Measurements from ENCODE around the gene MBD6. TPM values are rescaled to one million over a fixed set of nuclear protein-coding genes. Genes with fewer than 3 reads are reported as not detected.

The MBD6 gene
- total RNA-seq, 1 experiment from 2014 or later, result 140 TPM

DNA sequence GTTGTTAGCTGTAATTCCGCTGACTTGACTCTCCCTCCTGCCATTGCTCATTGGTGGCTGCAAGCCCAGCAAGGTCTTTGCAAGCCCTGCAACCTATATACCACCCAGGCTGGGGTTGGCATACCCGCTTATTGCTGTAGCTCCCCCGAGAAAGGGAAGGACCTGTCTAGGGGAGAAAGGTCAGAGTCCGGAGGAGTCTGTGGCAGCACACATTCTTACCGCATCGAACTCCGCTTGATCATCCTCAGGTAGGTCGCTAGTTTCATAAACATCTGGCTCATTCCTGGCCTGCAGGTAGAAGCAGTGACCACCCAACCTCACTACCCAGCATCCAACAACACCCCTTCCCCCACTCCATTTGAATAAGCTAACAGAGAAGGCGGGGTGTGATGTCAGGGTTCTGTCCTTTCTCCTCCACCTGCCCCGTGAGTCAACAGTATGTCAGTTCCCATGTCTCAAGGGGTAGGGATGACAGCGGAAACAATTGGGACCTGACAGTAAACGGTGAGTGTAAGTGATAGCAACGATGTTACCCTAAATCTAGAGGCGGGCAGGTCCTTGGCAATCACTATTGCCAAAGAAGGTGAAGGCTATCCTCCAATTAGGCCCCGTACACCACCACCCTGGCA lies 23.3 kb downstream of the MBD6 start:
- CTCF ChIA-PET, result no interaction called here
- POLR2A ChIA-PET (ENCODE audit: low non-redundant PET), result interaction anchor here (0.7 kb wide), 1 partner anchor 88 kb away, joined by 3 read pairs; no protein-coding TSS in a partner anchor
- Histone ChIP-seq H3K36me3 (ENCODE audit: insufficient read depth, low read length, poor library complexity, severe bottlenecking) (peaks cover 3% of the 10 kb centered on the region), H3K4me1 (ENCODE audit: insufficient read depth, low read length, poor library complexity, severe bottlenecking) (peaks cover 13% of the 10 kb centered on the region), H3K27me3 (replicated peaks; ENCODE audit: insufficient read depth, low read depth, low read length, poor library complexity) (no peaks in the 10 kb centered on the region), H3K9me3 (ENCODE audit: low read depth, low read length, poor library complexity, severe bottlenecking) (no peaks in the 10 kb centered on the region), H3K4me3 (ENCODE audit: low read depth, low read length, poor library complexity, severe bottlenecking) (peak overlapping the region; percentile 86), H3K27ac (ENCODE audit: low read depth, low read length, poor library complexity, severe bottlenecking) (peak overlapping the region; percentile 85)
- no peak for DNase-seq (ENCODE audit: low spot score)
- no peak for TF ChIP-seq EZH2 (IDR thresholded peaks at IDR 0.05; ENCODE audit: borderline replicate concordance, low read depth, low read length, poor library complexity, severe bottlenecking)
- intact Hi-C loops (cut with micrococcal nuclease; ENCODE audit: unreplicated experiment), result no loop called here
- BruUV-seq (replicated peaks), result no TSS peak

DNA sequence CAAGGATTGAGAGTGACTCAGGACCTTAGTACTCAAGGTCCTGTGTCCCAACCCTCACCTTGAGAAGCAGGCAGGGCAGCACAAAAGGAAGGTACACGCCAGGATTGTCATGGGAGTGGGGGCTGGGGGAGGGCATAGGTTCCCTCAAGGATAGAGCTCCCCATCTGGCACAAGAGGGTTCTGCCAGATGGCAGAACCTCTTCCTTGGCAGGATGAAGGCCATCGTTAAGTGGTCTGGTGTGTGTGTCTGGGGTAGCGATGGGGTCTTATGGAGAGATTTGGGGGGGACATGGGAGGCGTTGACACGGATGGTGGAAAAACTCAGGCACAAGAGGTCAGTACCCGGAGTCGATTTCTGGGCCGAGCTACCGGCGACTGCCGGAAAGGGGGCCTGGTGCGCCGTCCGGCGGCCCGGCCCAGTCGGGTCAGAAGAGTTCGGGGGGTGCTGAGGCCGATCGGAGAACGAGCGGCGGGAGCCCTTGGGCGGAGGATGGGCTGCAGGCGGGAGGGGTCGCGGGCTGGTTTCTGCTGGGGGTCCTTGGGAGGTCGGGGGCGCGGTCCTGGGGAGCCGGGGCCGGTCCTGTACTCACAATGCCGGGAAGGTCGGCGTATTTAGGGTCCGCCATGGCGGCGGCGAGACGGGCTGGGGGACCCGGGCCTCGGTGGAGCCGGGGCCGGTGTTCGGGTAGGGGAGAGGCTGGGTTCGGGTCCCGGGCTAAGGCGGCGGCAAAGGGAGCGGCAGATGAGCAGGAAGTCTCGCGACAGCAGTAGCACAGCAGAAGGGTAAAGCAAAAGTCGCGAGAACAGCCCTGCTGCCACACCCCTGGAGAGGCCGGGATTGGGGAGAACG lies 24.0 kb downstream of the MBD6 start, which contains the start of gene DCTN2:
TSS of gene DCTN2 (minus strand) at position 755 of the 850 bp plus-strand sequence. CDS start at position 626, 129 bp downstream.
- Histone ChIP-seq H3K27ac (ENCODE audit: low read depth, low read length, poor library complexity, severe bottlenecking) (peak within 1 kb of the TSS; percentile 85), H3K4me3 (ENCODE audit: low read depth, low read length, poor library complexity, severe bottlenecking) (peak within 1 kb of the TSS; percentile 86), H3K9me3 (ENCODE audit: low read depth, low read length, poor library complexity, severe bottlenecking) (no peaks in the 10 kb centered on the region), H3K27me3 (replicated peaks; ENCODE audit: insufficient read depth, low read depth, low read length, poor library complexity) (no peaks in the 10 kb centered on the region), H3K36me3 (ENCODE audit: insufficient read depth, low read length, poor library complexity, severe bottlenecking) (no peaks in the 10 kb centered on the region), H3K4me1 (ENCODE audit: insufficient read depth, low read length, poor library complexity, severe bottlenecking) (peaks cover 13% of the 10 kb centered on the region)
- POLR2A ChIA-PET (ENCODE audit: low non-redundant PET), result interaction anchor here (0.7 to 1.1 kb wide), 2 partner anchors 14 to 89 kb away, joined by 3 to 4 read pairs; no protein-coding TSS in a partner anchor
- peak; percentile 99 for DNase-seq (ENCODE audit: low spot score)
- TSS peak; percentile 40 for BruUV-seq (replicated peaks)
- CTCF ChIA-PET, result no interaction called here
- intact Hi-C loops (cut with micrococcal nuclease; ENCODE audit: unreplicated experiment), result no loop called here
- TF ChIP-seq EZH2 (IDR thresholded peaks at IDR 0.05; ENCODE audit: borderline replicate concordance, low read depth, low read length, poor library complexity, severe bottlenecking), result no peak

- TF ChIP-seq EZH2 (IDR thresholded peaks at IDR 0.05; ENCODE audit: borderline replicate concordance, low read depth, low read length, poor library complexity, severe bottlenecking), result no peak
- TF ChIP-seq, protein P1, sequence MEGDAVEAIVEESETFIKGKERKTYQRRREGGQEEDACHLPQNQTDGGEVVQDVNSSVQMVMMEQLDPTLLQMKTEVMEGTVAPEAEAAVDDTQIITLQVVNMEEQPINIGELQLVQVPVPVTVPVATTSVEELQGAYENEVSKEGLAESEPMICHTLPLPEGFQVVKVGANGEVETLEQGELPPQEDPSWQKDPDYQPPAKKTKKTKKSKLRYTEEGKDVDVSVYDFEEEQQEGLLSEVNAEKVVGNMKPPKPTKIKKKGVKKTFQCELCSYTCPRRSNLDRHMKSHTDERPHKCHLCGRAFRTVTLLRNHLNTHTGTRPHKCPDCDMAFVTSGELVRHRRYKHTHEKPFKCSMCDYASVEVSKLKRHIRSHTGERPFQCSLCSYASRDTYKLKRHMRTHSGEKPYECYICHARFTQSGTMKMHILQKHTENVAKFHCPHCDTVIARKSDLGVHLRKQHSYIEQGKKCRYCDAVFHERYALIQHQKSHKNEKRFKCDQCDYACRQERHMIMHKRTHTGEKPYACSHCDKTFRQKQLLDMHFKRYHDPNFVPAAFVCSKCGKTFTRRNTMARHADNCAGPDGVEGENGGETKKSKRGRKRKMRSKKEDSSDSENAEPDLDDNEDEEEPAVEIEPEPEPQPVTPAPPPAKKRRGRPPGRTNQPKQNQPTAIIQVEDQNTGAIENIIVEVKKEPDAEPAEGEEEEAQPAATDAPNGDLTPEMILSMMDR (conservative IDR thresholded peaks at IDR 0.05; ENCODE audit: low read depth, low read length), result no peak
- no TSS peak for BruUV-seq (replicated peaks)
- Histone ChIP-seq H3K36me3 (ENCODE audit: insufficient read depth, low read length, poor library complexity, severe bottlenecking) (no peaks in the 10 kb centered on the region), H3K27me3 (replicated peaks; ENCODE audit: insufficient read depth, low read depth, low read length, poor library complexity) (no peaks in the 10 kb centered on the region), H3K4me3 (ENCODE audit: low read depth, low read length, poor library complexity, severe bottlenecking) (peak overlapping the region; percentile 86), H3K27ac (ENCODE audit: low read depth, low read length, poor library complexity, severe bottlenecking) (peak overlapping the region; percentile 85), H3K9me3 (ENCODE audit: low read depth, low read length, poor library complexity, severe bottlenecking) (no peaks in the 10 kb centered on the region), H3K4me1 (ENCODE audit: insufficient read depth, low read length, poor library complexity, severe bottlenecking) (peaks cover 13% of the 10 kb centered on the region)
- POLR2A ChIA-PET (ENCODE audit: low non-redundant PET), result interaction anchor here (0.5 to 1.1 kb wide), 2 partner anchors 15 to 468 kb away, joined by 3 to 4 read pairs; no protein-coding TSS in a partner anchor
- intact Hi-C loops (cut with micrococcal nuclease; ENCODE audit: unreplicated experiment), result no loop called here
- CTCF ChIA-PET, result interaction anchor here (0.6 kb wide), 1 partner anchor 36 kb away, joined by 4 read pairs; no protein-coding TSS in a partner anchor
- no peak for DNase-seq (ENCODE audit: low spot score)
Observed at GRCh38 chr12:57547288-57548012, 24.8 kb downstream of the MBD6 start.

- DNase-seq (ENCODE audit: low spot score), result no peak
Observed at GRCh38 chr12:57548013-57548315, 25.3 kb downstream of the MBD6 start.

More at GRCh38 chr12:57548013-57548315, 25.3 kb downstream of the MBD6 start:
- Histone ChIP-seq H3K9me3 (ENCODE audit: low read depth, low read length, poor library complexity, severe bottlenecking) (no peaks in the 10 kb centered on the region), H3K27ac (ENCODE audit: low read depth, low read length, poor library complexity, severe bottlenecking) (no peak overlapping the region), H3K36me3 (ENCODE audit: insufficient read depth, low read length, poor library complexity, severe bottlenecking) (no peaks in the 10 kb centered on the region), H3K4me1 (ENCODE audit: insufficient read depth, low read length, poor library complexity, severe bottlenecking) (peaks cover 14% of the 10 kb centered on the region), H3K27me3 (replicated peaks; ENCODE audit: insufficient read depth, low read depth, low read length, poor library complexity) (no peaks in the 10 kb centered on the region), H3K4me3 (ENCODE audit: low read depth, low read length, poor library complexity, severe bottlenecking) (no peak overlapping the region)
- no TSS peak for BruUV-seq (replicated peaks)
- TF ChIP-seq, protein P1 (conservative IDR thresholded peaks at IDR 0.05; ENCODE audit: low read depth, low read length), result no peak
- TF ChIP-seq EZH2 (IDR thresholded peaks at IDR 0.05; ENCODE audit: borderline replicate concordance, low read depth, low read length, poor library complexity, severe bottlenecking), result no peak
- intact Hi-C loops (cut with micrococcal nuclease; ENCODE audit: unreplicated experiment), result no loop called here
- ChIA-PET CTCF (no interaction called here), POLR2A (ENCODE audit: low non-redundant PET) (no interaction called here)

All from A673 (cell line).